Fibroblast of skin of scalp (primary cell): ENCODE measurements around the gene KCNC1.

ENCODE experiments used
- DNase-seq: peaks from one replicate; pipeline ENCODE4 v3.0.0-alpha.2; 2013

Gene KCNC1

GRCh38 chr11:17716807-17717206 lies 17.8 kb upstream of the KCNC1 start:
- no peak for DNase-seq

GRCh38 chr11:17718015-17718414 lies 16.6 kb upstream of the KCNC1 start:
- DNase-seq = no peak

GRCh38 chr11:17718510-17718962 lies 16.0 kb upstream of the KCNC1 start:
- no peak for DNase-seq

GRCh38 chr11:17719028-17719937 lies 15.3 kb upstream of the KCNC1 start, which contains the start of gene MYOD1:
Gene MYOD1, plus strand, starts transcription at chr11:17719571. Its CDS starts 212 bp downstream, at chr11:17719783.
- no peak for DNase-seq

GRCh38 chr11:17719938-17720795 lies 14.4 kb upstream of the KCNC1 start:
- peak; percentile 6 for DNase-seq

- DNase-seq = no peak
Observed at GRCh38 chr11:17720796-17721171, 13.8 kb upstream of the KCNC1 start.

- no peak for DNase-seq
Observed at GRCh38 chr11:17721242-17721999, 13.2 kb upstream of the KCNC1 start.

- DNase-seq = peak; percentile 14
Observed at GRCh38 chr11:17722000-17722643, 12.5 kb upstream of the KCNC1 start.

- no peak for DNase-seq
Observed at GRCh38 chr11:17724020-17724908, 10.3 kb upstream of the KCNC1 start.

- DNase-seq = no peak
Observed at GRCh38 chr11:17725174-17725573, 9.4 kb upstream of the KCNC1 start.

GRCh38 chr11:17730137-17730536 lies 4.4 kb upstream of the KCNC1 start:
- no peak for DNase-seq

GRCh38 chr11:17730608-17731462 lies 3.7 kb upstream of the KCNC1 start:
- peak; percentile 71 for DNase-seq

- DNase-seq = no peak
Observed at GRCh38 chr11:17733261-17733660, 1.3 kb upstream of the KCNC1 start.

GRCh38 chr11:17734986-17735817 lies 621 bp downstream of the KCNC1 start:
- peak; percentile 74 for DNase-seq

GRCh38 chr11:17735818-17736578 lies 1.4 kb downstream of the KCNC1 start:
- no peak for DNase-seq

GRCh38 chr11:17736579-17736893 lies 2.0 kb downstream of the KCNC1 start:
- DNase-seq = no peak

- DNase-seq = no peak
Observed at GRCh38 chr11:17736930-17737817, 2.6 kb downstream of the KCNC1 start.
